Measurements from ENCODE around the gene TAS1R3.
"Not testable (repeated sequence)": the region's sequence is repeated elsewhere in the genome, so short reads cannot be mapped to it uniquely, and the experiment has no call there.

Gene TAS1R3

DNA sequence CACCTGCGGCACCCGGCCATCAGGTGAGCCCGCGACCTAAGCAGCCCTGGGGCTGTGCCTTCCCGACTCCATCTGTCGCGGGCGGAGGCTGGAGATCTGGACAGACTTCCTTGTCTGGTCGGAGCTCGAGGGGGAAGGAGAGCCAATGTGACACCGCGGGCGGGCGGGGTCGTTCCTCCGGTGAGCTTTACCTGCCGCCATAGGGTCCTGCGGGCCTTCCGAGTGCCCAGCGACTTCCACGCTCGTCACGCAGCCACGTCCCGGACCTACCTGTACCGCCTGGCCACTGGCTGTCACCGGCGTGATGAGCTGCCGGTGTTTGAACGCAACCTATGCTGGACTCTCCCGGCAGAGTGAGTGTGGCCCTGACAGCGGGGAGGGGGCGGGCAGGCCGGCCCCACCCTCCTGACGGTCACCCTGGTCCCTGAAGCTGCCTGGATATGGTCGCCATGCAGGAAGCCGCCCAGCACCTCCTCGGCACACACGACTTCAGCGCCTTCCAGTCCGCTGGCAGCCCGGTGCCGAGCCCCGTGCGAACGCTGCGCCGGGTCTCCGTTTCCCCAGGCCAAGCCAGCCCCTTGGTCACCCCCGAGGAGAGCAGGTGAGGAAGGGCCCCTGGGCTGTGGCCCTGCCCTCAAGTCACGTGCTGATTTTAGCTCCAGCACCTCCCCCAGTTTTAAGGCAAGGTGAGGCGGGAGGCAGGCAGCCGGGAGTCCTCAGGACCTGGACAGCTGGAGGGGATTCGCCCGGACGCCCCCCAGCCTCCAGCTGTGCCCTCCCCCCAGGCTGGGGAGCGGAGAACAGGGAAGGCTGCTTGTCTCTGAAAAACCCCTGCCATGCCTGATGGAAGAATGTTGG, 21.6 kb upstream of the TAS1R3 start:
- no peak for DNase-seq (ENCODE audit: low read depth)

DNA sequence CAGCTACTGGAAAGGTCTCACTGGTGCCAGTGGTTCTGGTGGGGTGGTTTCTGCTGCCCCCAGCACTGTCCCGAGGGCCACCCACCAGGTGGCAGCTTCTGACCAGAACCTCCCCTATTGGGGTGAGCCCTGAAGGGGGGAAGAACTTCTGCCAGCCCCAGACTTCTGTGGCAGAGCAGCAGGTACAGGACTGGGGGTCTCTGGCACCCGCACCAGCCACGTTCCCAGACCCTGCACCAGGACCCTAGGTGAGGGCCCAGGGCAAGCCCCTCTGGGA, 21.0 kb upstream of the TAS1R3 start:
- DNase-seq (ENCODE audit: low read depth): no peak

DNA sequence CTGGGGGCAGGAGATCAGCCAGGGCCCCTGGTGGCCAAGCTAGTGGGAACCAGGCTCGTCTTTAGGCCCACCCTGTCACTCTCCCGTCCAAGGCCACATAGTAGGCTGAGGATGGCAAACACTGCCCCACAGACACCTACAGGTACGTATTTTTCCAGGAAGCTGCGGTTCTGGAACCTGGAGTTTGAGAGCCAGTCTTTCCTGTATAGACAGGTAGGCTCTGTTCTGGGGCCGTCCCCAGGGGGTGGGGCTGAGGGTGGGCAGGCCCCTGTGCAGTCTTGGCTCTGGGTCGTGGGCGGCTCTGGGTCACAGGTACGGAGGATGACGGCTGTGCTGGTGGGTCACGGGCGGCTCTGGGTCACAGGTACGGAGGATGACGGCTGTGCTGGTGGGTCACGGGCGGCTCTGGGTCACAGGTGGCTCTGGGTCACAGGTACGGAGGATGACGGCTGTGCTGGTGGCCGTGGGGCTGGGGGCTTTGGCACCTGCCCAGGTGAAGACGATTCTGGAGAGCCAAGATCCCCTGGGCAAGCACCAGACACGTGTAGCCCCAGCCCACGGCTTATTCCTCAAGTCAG, 20.5 kb upstream of the TAS1R3 start:
- no peak for DNase-seq (ENCODE audit: low read depth)

DNA sequence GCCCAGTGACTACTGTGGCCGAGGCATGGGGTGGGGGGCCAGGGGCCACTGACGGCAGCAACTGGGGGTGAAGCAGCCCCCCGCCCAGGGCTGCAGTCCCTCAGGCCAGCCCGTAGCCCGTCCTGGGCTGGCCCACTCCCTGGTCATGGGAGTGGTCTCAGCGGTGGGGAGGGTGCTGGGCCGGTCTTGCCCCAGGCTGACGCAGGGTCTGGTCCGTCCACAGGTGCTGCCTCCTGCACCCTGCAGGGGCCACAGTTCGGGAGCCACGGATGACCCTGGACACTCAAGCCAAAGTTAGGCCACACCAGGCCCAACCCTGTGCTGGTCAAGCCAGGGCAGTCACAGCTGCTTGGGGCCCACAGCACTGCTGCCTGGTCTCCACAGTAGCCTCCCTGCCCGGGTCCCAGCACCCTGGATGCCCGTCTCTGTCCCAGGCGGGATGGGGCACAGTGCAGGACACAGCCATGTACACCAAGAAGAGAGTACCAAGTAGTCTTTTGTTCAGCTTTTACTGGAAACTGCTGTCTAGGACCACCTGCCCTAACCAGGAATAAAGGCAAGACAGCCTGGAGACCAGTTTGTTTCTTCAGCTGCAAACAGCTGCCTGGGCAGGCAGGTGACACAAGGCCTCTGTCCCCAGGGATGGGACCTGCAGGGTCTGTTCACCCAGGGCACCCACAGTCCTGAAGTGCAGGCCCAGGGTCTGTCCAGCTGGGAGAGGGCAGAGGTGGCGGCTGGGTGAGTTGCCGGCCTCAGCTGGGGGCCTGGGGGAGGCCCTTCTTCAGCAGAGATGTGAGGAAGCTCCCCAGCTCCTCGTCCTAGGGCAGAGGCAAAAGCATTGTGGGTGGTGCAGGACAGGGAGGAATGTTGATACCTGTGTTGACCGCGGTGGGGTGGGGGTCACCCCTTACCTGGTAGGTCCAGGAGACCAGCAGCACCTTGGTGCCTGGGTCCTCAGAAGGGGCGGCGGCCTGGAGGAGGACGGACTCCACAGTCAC, 19.7 kb upstream of the TAS1R3 start:
- no peak for DNase-seq (ENCODE audit: low read depth)

DNA sequence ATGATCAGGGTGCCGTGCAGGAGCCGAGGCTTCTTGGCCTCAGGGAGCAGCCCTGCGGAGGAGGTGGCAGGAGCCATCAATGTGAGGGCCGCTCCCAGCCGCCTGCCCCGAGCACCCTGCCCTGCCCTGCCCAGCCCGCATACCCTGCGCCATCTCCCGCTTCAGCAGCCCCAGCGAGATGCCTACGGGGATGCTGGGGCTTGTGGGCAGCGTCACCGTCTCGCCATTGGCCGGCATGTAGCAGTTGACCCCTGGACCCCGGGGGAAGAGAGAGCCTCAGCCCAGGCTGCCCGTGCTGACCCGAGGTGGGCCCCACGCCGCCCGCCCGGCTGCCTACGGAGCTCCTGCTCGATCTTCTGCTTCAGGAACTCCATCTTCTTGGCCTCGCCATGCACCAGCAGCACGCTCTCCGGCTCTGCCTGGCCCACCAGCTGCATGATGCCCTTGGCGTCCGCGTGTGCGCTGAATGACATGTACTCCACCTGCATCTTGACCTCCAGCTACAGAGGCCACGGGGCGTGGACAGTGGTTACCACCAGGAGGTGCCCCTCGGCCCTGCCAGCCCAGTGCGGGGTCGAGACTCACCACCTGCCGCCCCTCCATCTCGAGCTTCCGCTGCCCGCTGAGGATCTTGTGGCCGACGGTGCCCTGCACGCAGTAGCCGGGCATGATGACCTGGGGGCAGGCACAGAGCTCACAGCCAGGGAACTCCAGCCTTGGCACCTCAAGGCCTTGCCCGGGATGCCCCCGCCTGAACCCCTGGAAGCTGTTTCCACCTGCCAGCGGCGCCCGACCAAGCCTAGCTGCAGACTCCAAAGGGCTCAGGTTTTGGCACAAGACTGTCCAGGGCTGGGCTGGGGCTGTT, 18.4 kb upstream of the TAS1R3 start:
- DNase-seq (ENCODE audit: low read depth): no peak

GRCh38 chr1:1313500-1314236, 17.4 kb upstream of the TAS1R3 start:
- DNase-seq (ENCODE audit: low read depth): no peak

- DNase-seq (ENCODE audit: low read depth): no peak
Measured at GRCh38 chr1:1314237-1314586, 16.9 kb upstream of the TAS1R3 start.

DNA sequence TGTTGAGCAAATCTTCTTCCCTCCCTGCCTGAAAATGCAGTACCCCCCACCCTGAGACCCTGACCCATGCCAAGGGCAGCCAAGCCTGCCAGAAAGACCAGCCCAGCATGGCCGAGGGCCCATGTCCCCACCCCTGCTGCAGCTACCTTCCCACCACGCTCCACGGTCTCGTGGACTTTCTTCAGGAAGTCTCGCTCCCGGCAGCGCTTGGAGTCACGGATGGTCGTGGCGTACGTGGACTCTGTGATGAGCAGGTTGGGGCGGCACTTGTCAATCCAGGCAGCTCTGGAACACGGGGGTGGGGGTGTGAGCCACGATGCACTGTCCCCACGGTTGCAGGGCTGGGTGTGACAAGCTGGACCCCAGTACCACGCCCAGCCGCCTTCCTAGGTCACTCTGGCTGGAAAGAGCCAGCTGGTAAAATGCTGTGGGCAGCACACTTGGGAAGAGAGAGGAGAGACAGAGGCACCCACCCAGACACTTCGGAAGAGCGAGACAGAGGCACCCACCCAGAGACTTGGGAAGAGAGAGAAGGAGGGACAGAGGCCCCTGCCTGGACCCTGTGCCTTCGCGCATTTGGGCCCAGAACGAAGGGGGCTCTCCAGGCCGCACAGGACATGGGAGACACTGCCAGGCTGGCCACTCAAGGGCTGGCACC, 16.3 kb upstream of the TAS1R3 start:
- no peak for DNase-seq (ENCODE audit: low read depth)

DNA sequence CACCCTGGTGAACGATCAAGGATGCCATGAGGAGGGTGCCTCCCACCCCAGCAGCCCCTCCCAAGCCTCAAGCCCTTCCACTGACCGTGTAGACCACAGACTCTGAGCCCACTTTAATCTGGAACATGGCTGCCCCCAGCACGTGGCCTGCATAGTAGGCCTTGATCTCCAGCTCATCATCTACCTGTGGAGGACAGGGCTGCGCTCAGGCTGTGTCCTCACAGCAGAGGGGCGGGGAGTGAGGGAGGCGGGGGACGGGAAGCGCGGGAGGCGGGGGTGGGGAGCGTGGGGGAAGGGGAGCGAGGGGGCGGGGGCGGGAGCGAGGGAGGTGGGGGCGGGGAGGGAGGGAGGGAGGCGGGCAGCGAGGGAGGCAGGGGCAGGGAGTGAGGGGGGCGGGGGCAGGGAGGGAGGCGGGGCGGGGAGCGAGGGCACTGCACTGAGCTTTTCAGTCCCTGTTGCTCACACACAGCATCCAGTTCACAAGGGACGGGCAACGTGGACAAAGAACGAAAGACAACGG, 15.6 kb upstream of the TAS1R3 start:
- no peak for DNase-seq (ENCODE audit: low read depth)

DNA sequence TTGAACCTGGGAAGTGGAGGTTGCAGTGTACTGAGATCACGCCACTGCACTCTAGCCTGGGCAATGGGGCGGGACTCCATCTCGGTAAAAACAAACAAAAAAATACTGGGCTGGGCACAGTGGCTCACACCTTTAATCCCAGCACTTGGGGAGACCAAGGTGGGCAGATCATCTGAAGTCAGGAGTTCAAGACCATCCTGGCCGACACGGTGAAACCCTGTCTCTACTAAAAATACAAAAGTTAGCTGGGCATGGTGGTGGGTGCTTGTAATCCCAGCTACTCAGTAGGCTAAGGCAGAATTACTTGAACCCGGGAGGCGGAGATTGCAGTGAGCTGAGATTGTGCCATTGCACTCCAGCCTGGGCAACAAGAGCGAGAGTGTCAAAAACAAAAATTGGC, 14.9 kb upstream of the TAS1R3 start:
- not testable (repeated sequence) for DNase-seq (ENCODE audit: low read depth)

DNA sequence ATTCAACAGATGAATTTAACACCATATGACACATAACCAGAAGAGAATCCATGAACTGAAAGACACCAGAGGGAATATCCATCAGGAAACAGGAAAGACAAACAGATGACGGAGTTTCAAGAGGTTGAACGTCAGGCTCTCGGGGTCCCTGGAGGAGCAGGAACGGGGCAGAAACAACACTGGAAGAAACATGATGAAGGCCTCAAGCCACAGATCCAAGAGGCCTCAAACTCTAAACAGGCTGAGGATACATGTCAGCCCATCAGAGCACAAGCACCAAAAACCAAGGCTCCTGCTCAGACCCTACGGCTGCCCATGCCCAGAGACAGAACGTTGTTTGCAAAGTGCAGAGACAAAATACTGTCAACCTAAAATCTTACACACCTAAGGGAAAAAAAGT, 13.7 kb upstream of the TAS1R3 start:
- DNase-seq (ENCODE audit: low read depth): no peak

DNA sequence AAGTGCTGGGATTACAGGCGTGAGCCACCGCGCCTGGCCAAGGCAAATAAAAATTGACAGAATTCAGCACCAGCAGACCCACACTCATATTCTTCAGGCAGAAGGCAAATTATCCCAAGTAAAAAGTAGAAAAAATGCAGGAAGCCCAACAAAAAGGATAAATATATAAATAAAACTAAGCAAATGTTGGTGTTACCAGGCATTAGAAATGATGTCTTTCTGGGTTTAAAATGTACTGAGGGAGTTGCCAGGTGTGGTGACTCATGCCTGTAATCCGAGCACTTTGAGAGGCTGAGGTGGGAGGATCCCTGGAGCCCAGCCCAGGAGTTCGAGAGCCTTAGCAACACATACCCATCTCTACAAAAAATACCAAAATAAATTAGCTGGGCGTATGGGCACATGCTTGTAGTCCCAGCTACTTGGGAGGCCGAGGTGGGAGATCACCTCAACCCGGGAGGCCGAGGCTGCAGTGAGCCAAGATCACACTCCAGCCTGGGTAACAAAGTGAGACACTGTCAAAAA, 12.9 kb upstream of the TAS1R3 start:
- peak; percentile 97 for DNase-seq (ENCODE audit: low read depth)

GRCh38 chr1:1318777-1319645, 12.1 kb upstream of the TAS1R3 start:
- no peak for DNase-seq (ENCODE audit: low read depth)

DNA sequence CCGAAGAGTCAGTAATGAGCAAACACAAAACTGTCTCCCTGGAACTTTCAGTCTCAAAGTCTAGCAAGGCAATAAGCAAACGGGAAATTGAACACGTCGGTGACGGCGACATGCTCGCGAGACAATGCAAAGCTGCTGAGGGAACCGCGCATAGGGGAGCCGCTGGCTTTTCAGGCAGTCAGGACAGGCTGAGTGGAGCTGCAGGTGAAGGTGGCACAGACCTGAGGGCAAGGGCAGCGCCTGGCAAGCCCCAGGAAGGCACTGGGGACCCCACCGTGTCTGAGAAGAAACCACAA, 11.5 kb upstream of the TAS1R3 start:
- DNase-seq (ENCODE audit: low read depth): no peak

DNA sequence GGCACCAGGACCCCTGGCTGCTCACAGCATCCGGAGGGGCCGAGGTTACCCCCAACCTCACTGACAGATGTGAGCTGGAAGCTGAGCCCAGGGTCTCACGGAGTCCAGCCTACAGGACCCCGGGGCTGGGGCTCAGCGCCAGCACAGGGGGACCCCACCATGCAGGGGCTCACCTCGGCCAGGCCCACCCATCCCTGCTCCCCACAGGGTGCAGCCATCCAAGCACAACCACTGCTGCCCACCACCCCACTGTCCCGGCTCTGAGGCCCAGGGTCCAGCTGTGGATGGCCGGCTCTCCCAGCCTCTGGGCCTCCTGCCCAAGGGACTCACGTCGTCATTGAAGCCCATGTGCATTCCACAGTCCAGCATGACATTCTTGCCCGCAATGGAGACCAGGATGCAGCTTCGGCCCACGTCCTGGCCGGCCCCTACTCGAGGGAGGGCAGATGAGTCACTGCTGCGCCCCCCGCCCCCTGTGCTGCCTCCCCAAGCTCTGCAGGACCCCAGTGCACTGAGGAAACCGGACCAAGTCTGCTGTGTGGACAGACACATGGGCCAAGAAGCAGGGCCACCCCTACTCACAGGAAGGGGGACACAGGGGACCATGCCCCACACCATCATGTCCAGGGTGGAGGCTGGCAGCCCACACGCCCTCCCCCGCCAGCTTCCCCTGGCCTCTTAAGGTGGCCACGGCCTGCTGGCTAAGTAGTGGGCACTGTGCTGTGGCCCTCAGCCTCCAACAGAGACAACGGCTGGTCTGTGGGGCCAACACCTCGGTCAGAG, 10.2 kb upstream of the TAS1R3 start:
- no peak for DNase-seq (ENCODE audit: low read depth)

DNA sequence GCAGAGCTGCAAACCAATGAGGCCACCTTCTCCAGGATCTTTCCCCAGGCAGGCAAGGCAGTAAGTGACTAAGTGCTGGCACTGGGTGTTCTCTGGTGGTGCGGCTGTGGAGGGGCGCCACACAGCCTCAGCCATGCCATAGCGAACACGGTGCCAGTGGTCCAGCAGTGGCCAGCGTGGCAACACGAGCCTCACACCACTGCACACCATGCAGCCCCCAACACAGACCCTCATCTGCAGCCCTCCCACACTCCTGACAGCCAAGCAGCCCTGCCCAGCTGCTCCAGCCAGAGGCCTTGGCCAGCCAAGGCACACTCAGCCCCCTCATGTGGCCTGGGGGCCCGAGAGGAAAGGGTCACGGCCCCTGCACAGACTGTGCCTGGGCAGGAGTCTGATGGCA, 9.6 kb upstream of the TAS1R3 start:
- no peak for DNase-seq (ENCODE audit: low read depth)

DNA sequence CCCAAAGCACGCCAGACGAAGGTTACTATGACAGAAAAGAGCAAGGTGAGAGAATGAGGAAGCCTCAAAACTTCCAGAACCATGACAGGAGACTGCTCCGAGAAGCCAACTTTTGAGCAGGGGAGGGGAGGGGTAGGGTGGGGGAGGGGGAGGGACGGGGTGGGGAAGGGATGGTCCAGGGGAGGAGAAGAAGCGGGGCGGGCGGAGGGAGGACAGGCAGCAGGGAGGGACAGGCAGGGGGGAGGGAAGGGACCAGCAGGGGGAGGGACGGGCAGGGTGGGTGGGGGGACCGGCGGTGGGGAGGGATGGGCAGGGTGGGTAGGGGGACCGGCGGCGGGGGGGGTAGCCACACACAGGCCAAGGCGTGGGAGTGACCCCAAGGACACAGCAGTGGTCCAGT, 8.7 kb upstream of the TAS1R3 start:
- no peak for DNase-seq (ENCODE audit: low read depth)

DNA sequence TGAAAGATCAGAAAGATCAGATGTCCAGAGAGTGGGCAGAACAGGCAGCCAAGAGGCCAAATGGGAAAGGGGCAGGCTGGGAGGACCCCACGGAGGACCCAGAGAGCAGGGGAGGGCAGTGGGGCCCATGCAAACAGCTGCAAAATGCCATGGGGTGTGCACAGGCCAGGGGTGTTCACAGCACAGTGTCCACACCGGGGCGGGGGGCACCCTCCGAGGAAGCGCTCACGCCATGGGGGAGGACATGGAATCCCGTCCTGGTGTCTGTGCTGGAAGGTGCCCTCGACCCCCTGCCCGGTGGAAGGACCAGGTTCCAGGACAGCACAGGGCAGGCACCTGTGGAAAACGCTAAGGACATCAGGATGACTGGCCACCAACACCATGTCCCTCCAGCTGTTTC, 8.1 kb upstream of the TAS1R3 start:
- no peak for DNase-seq (ENCODE audit: low read depth)

- no peak for DNase-seq (ENCODE audit: low read depth)
Measured at GRCh38 chr1:1324084-1324523, 7.0 kb upstream of the TAS1R3 start.
